Activated T-cell treated with anti-CD3 and anti-CD28 coated beads for 1 hour (primary cell): ENCODE data around the gene NTM.

Experiments
- DNase-seq: peaks from one replicate; pipeline ENCODE4 v3.0.0-alpha.2; 2020; ENCODE audit warnings: low read depth

The NTM gene

DNA sequence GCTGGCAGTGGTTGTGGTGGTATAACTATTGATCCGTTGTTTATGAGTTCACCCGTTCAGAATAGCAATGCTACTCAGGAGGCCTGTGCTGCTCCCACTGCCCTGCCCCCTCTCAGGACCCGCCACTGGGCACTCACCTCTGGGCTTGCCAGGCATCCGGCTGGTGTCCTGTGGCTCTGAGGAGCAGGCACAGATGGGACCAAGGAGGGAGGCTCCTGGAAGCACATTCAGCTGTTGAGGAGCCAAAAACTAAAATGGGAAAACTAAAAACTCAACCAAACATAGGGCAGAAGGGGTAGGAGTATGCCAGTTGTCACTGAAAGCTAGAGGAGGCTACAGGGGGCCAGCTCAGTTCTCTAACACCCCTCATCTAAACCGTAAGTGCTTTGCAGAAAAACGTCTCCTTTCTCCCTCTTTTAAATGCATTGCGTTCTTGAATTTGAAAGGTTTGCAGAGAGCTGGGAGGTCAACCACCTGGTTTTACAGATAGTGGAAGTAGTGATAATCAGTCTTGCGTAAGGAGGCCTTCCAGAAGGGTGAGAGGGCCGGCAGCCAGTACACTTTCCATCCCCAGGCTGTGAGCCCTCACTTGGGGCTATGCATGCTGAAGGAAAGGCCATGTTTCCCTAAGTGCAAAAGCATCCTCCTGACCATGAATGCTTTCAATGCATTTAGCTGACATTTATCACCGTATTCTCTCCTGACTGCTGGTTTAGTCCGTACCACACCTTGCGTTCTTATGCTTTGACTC lies 547.4 kb downstream of the NTM start:
- no peak for DNase-seq

DNA sequence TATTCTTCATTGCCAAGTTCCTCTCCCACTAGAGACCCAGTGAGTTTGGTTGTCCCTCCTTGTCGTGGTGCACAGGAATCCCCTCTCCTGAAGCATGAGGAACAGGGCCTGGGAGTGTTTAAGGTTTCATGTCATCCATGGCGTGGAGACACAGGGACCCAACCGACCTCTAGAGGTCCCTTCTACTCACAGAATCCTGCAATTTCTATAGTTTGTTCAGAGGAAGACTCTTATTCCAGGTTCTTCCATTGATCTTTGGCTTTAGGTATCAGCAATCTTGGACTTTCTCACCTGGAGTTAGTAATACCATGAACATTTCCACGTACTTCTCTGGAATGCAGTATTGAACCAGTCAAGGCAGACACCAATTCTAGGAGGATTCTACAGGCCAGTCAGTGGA lies 548.2 kb downstream of the NTM start:
- no peak for DNase-seq

DNA sequence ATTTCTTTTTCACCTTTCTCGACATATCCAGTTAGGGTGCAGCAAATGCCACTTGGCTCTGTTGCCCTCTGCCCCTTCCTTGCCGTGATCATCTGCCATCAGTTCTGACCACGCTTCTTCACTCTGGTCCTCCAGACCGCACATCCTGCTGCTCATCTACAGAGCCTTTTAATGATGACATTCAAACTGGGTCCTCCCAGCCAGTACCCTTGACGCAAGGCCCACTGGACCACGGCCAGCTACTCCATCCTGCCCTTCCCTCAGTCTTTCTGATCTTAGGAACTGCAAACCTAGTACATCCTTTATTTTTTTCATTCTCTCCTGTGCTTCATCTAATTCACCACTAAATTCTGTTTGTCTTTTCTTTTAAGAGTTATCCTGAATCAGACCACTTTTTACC lies 551.8 kb downstream of the NTM start:
- DNase-seq = no peak

DNA sequence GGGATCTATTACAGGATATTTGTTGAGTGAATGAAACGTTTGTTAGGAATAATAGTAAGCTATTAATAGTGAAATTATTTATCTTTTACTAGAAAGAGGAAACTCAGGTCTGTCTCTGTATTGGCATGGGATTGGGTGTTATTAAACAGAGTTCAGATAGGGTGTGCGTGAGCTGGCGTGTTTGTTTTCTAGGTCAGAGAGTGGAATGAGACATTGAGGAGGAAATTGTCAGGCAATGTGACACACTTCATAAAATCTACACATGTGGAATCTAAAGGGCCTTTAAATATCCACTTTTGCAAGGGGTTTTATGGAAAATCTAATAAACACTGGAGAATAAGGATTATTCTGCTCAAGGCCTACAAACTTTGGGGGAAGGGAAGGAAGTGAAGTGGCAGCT lies 552.9 kb downstream of the NTM start:
- no peak for DNase-seq

DNA sequence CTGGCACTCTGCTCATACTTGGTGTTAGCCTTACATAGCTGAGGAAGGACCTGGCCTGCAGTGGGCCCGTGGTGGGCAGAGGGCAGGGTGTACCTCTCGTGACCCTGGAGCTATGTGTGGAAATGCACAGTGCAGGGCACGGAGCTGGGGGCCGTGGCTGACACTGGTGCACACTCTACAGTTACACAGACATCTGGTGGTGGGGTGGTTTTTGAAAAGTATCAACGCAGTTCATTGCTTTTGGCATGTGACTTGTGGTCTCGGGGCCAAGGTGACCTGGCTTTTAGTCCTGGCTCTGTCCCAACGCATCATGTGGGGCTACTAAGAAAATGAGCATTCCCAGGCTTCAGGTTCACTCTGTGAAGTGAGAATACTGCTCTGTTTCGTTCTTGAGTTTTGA lies 553.6 kb downstream of the NTM start:
- no peak for DNase-seq

DNA sequence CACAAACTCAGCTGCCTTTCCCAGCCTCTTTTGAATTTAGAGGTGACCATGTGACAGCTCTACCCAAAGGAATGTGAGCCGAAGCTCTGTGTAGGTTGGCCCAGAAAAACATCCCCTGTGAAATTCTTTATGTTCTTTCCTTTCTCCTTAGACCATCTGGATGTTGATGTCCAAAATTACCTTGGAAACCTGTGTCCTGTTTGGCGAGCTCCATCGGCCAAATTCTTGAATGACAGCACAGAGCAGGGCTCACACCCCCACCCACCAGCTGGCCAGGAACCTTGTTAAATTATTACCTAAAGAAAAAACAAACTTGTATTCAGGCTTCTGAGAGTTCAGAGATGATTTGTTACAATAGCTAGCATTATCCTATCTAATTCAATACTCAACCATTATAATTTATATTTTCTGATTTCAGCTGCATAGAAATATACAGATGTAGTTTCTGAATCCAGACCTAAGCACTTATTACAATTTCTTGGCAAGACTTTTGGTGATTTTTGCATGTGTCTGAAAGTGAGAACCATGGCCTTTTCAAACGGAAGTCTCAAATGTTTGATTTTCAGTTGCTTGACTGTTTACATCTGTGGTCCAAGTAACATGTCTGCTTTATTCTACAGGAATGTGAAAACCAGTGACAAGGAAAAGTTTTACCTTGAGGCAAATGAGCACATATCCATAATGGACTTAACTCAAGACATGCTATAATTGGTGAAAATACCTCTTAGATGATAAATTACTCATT lies 554.2 kb downstream of the NTM start:
- DNase-seq = no peak

DNA sequence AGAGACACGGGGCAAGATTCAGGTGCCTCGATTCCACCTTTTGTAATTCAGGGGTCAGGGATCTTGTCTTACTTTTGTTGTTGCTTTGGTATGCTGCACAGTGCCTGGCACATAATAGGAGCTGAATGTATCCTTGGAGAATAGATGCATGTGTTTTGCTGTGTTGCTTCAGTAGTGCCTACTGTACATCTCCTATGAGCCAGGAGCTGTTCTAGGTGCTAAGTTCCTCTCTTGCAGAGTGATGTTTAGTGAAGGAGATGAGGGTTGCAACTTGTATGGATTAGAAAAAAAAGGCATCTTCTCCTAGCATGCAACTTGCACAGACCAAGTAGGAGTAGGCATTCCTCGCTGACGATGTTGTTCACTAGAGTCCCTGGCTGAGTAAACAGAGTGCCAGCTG lies 555.4 kb downstream of the NTM start:
- no peak for DNase-seq

DNA sequence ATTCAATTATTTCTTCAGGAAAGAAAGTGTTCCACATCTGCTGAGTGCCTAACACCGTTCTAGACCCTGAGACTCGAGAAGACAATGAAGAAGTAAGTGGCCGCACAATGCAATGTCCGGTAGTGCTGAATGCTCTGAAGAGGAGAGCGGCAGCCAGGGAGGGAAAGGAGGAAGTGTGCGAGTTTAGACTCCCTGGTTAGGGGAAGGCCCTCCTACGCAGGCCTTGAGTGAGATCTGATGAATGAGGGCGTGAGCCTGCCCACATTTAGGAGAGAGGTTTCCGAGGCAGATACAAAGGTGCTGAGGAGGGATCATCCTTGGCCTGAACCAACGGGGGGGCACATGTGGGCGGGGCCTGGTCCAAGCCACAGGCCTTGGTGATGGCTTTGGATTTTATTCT lies 558.6 kb downstream of the NTM start:
- DNase-seq = no peak

DNA sequence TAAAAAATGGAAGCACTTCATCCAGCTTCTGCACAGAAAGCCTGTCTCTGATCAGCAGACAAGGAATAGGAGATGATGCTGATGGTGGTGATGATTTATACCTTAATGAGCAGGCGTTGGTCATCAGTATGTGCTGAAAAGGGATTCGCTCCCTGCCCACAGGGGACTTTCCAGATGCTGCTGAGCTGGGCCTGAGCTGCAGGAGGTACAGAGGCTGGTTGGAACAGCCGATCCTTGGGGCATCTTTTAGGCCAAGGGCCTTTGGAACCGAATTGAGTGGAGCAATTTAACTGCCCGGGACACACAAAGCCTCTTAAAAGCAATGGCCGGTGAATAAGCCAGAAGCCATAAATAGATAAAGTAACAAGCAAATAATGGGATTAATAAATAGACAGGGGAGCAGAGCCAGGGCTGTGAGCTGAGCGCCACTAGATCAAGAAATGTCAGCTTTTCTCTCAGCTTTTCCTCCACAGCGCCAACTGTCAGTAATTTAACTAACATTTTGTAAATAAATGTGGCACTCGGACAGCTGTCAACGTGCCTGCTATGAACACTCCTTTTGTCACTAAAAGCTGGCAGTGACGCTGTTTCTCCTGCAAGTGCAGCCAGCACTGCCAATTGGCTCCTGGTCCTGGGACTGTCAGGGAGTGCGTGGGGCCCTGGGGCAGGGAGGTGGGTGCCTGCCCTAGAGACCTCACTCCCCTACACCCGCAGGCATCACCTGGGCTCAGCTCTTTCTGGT lies 562.3 kb downstream of the NTM start:
- DNase-seq = no peak

DNA sequence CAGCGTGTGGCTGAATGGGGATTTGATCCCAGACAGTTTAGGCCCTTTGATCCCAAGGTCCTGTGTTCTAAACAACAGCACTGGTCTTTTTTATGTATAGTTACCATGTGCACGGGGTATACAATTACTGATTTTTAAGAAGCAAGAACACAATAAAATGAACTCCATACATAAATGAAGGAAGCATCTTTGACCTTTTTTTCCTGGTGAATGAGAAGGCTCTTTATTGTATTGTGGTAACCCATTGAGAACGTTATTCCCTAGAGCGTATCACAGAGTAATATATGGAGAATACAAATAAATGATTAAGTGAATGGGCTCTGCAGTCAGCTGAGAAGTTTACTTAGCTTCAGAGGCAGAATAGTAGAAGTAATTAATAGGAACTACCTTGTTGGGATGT lies 563.6 kb downstream of the NTM start:
- DNase-seq = no peak

DNA sequence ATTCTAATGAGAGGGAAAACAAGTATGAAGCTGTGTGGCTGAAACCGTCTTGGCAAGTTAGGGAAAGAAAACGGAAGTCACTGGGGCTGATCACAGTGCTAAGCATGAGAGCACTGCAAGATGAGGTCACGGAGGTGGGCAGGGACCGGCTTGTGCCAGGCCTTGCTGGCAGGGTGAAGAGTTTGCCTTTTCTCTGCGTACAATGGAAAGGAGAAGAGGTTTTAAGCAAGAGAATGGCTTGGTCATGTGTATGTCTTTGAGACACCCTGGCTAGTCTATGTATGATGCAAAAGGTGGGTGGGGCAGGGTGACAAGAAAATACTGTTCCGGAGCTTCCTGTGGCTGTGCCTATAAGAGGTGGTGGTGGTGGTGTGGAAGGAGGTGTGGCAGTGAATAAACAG lies 567.9 kb downstream of the NTM start:
- DNase-seq = no peak

DNA sequence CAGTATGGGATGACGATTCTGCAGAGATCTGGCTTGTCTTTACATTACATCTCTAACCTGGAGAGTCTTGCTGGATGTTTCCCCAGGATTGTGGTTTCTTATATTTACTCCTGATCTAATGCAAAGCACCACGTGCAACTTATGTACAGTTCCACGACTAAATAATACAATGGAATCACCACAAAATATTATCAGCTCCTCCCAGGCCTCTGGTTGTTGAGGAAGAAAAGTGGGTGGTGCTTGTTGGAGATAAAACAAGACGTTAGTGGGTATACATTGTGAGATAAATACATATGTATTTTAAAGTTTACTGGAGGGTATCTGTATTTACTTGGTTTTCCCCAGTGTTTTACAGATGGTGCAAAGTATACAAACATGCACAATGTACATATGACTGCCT lies 569.7 kb downstream of the NTM start:
- DNase-seq = no peak

DNA sequence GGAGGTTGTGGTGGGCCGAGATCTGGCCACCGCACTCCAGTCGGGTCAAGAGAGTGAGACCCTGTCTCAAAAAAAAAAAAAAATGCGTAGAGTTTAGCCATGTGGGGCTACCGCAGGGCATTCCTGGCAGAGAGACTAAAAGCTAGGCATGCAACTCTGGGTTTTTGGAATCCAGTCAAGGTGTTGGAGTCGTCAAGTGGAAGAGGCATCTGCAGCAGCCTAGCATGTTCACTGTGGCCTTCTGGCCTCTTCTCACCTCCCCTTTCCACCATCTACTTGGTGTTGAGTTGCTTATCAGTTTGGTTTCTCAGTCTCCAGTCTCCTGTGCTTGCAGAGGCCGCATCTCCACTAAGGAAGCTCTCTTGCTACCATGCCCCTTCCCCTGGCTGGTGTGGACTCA lies 572.5 kb downstream of the NTM start:
- DNase-seq = no peak

DNA sequence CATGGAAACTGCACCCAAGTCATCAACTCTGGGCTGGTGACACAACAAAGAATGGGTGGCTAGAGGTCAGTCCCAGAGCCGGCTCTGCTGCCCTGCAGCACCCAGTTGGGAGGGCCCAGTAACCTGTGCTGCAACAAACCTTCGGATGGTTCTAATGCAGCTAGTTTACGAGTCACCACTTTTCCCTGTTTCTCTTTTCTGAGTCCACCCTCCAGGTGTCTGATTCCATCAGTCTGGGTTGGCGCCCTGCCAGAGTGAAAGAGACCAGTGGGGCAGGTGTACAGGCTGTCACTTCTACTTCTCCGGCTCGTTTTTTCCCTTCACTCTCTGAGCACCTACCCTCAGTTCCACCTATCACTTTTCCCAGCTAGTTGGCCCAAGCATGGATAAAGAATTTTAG lies 572.9 kb downstream of the NTM start:
- no peak for DNase-seq

DNA sequence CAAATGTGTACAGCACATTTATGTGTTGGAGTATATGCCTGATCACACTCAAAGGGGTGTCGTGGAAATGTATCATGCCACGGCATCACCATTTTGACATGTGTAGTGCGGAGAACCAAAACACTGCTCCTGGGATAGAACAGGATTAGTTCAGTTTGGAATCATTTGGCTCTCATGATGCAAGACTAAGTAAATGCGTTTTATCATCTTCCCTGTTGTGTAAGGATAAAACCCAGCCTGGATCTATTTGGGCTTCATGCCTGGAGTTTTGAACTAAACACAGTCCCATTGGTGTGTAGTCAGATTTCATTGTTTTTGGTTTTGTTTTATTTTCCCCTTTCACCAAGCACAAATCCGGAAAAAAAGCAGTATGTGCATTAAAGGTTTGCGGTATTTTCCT lies 574.3 kb downstream of the NTM start:
- DNase-seq = no peak

DNA sequence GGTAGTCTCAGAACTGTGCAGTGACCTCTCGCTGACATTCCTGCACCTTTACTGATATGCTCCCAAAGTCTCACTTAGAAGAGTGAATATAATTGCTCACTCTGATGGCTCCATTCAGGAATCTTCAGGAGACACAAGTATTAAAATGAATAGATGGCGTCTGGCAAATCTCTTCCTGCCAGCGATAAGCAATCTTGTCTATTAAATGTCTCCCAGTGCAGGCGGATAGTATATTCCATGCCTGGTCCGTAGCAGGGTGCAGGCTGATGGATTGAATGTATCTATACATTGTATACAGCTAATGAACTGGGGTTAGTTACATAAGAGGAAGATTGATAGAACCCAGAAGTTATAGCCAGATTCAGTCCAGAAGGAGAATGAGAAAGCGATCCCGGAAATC lies 575.3 kb downstream of the NTM start:
- DNase-seq = no peak

DNA sequence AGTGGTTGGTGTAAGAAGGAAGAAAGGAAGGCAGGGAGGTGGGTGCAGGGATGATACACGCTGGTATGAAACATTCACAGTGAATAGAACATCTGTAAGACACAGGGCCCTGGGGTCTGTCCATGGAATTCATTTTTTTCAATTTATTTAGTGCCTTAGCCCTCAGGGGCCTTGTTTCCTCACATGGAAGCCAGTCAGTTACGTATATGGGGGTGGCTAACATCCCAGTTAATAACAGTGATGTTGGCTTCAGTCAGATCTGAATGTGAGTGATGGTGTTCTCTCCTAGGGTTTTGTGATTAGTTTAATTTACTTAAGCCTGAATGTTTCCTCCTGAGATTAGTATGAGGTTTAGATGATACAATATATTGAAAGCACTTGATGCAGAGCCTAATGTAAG lies 577.1 kb downstream of the NTM start:
- no peak for DNase-seq

DNA sequence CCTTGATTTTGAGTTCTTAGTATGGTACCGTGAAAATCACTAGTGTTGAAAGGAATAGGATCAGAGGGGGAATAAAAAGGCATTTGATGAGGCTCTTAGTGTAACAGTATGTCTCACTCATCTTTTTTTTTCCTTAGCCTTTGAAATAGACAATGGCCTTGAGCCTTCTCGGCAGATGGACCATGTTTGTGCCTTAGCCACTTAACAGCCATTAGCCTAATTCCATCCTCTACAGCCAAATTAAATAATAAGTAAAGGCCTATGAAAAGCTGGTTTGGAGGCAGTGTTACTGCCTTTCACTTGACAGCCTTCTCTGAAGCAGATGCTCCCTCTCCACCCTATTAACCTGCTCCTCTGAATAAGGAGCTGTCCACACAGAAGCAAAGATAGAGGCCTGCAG lies 580.7 kb downstream of the NTM start:
- DNase-seq = no peak

DNA sequence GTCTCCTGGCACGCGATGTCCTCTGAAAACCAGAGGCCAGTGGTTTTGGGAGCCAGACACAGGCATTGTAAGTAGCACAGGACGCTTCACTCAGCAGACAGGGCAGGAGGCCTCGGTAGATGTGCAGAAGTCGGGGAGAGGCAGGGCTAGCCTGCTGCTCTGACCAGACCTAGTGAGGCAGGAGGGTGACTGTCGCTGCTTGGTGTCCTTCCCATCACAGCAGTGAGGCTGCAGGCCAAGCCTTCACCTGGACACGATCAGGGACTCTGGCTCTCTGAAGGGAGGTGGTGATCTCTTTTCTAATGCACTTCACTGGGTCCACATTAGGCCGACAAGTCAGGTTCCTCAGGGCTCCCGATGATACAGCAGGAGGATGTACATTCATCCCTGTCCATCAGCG lies 583.7 kb downstream of the NTM start:
- no peak for DNase-seq

DNA sequence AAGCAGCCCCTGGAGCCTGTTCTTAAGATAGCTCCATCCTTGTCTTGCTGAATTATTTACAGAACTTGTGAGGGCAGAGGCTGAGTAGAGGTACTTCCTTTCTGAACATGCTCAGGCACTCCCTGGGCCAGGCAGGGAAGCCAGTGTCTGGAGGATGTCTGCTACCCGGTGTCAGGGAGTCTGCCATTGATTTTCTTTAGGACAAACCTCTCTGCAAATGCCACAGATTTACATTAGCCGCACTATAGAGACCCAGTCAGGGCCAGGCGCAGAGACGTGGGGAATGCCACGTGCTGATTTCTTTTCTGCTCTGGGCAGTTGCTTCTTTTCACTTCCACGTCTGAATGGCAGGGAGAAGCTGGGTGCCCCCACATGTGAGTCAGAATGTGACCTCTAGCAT lies 585.5 kb downstream of the NTM start:
- no peak for DNase-seq

DNA sequence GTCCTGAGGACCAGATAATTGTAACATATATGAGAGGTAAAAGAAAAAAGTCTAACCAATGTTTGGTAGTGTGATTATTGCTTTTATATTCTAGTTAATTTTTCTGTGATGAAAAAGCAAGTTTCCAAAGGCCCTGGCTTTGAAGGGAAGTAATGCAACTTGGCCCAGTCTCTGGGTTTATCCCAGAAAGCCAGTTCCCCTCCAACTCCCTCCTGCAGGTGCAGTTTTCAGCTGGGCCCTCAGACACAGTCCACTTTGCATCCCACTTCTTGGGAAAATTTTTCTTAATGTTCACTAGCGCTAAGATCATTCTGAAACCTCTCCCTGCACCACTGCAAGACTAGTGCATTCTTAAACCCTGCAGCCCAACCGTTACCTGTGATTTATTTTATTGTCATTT lies 586.8 kb downstream of the NTM start:
- no peak for DNase-seq

DNA sequence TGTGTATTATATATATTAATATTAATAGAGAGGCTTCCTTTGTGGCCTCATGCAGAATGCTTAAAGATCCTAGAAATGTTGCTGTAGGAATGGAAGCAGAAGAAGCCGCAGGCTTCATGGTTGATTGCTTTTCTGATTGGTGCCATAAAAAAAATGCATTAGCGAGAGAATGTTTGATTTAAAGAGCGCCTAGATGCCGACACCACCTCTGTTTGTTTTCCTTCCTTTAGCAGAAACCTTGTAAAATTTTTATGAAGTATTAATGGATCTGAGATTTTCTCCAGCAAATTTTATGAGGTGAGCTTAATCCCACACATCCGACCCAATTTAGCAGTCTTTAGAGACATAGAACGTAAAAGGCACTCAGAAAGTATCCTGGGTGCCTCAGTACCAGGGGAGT lies 587.5 kb downstream of the NTM start:
- DNase-seq = no peak

DNA sequence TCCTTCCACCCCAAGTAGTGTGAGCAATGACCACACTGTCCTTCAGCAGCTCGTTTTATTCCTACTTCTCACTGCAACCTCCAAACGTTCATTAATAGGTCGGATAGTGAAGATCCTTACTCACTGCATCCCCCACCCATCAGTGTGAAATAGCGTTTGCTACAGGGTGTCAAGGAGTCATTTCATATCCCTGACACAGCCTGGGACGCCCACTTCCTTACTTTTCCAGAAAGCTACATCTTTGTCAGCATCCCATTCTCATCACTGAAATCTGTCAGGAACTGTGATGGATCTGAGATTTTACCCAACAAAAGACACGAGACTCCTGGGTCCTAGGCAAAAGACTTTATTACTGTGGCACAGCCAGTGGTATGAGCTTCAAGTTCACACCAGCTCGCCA lies 592.4 kb downstream of the NTM start:
- DNase-seq = no peak
